ENCODE data around the gene DAAM1. TPM values are rescaled to one million over a fixed set of nuclear protein-coding genes. Genes with fewer than 3 reads are reported as not detected.

The DAAM1 gene
- total and polyA plus RNA-seq, 8 donors: 5.8 to 204 (median 31.3) TPM

GRCh38 chr14:59320361-59320760 is 131.9 kb downstream of the DAAM1 start:
- Histone ChIP-seq H3K9me3 (no peaks in the 10 kb centered on the region), H3K36me3 (peaks cover 0 to 24% (median 18%) of the 10 kb centered on the region in 4 donors), H3K4me1 (peaks cover 6 to 59% (median 29%) of the 10 kb centered on the region in 4 donors), H3K4me3 (no peak overlapping the region), H3K27me3 (no peaks in the 10 kb centered on the region), H3K27ac (peak overlapping the region in 4 of 5 donors; percentile 26 to 75 (median 64))
- intact Hi-C loops (cut with DNase I; ENCODE audit: low total_unique reads): no loop called here
- no peak for TF ChIP-seq POLR2A (IDR thresholded peaks at IDR 0.05)
- no peak for TF ChIP-seq CTCF (IDR thresholded peaks at IDR 0.05)
- no peak for TF ChIP-seq POLR2AphosphoS5 (IDR thresholded peaks at IDR 0.05)
- TF ChIP-seq EP300 (IDR thresholded peaks at IDR 0.05): no peak
- DNase-seq: no peak

- H3K36me3 ChIP-seq: peaks cover 0 to 30% (median 24%) of the 10 kb centered on the region in 4 donors
- no peak overlapping the region for H3K4me3 ChIP-seq
- WGBS, 5 donors: 53 to 84% (median 74%) methylated on average over 3 of the region's 3 CpGs
- peak in 1 of 2 donors; percentile 81 for DNase-seq
- H3K27me3 ChIP-seq: no peaks in the 10 kb centered on the region
- TF ChIP-seq EP300 (IDR thresholded peaks at IDR 0.05) (no peak), POLR2A (IDR thresholded peaks at IDR 0.05) (no peak), POLR2AphosphoS5 (IDR thresholded peaks at IDR 0.05) (peak in 1 of 3 donors; percentile 24)
- H3K4me1 ChIP-seq: peaks cover 6 to 59% (median 25%) of the 10 kb centered on the region in 4 donors
- H3K9me3 ChIP-seq: no peaks in the 10 kb centered on the region
- peak overlapping the region in 4 of 5 donors; percentile 26 to 75 (median 64) for H3K27ac ChIP-seq
- intact Hi-C loops (cut with DNase I; ENCODE audit: low total_unique reads): no loop called here
Measured at GRCh38 chr14:59320763-59321625, 132.5 kb downstream of the DAAM1 start.

- Histone ChIP-seq H3K9me3 (no peaks in the 10 kb centered on the region), H3K36me3 (peaks cover 0 to 36% (median 30%) of the 10 kb centered on the region in 4 donors), H3K27me3 (no peaks in the 10 kb centered on the region), H3K4me3 (no peak overlapping the region), H3K27ac (peak overlapping the region in 4 of 5 donors; percentile 26 to 75 (median 64)), H3K4me1 (peaks cover 6 to 55% (median 24%) of the 10 kb centered on the region in 4 donors)
- peak in 1 of 2 donors; percentile 53 for DNase-seq
- TF ChIP-seq CTCF (IDR thresholded peaks at IDR 0.05): no peak
- TF ChIP-seq POLR2AphosphoS5 (IDR thresholded peaks at IDR 0.05): no peak
- no peak for TF ChIP-seq EP300 (IDR thresholded peaks at IDR 0.05)
- TF ChIP-seq POLR2A (IDR thresholded peaks at IDR 0.05): no peak
- intact Hi-C loops (cut with DNase I; ENCODE audit: low total_unique reads): no loop called here
- WGBS, 5 donors: 67 to 73% (median 69%) methylated on average over 3 of the region's 3 CpGs
Measured at GRCh38 chr14:59321626-59321949, 133.1 kb downstream of the DAAM1 start.

- DNase-seq: no peak
- intact Hi-C loops (cut with DNase I; ENCODE audit: low total_unique reads): no loop called here
- Histone ChIP-seq H3K4me3 (no peak overlapping the region), H3K36me3 (peaks cover 7 to 57% (median 47%) of the 10 kb centered on the region in 4 donors), H3K27me3 (no peaks in the 10 kb centered on the region), H3K27ac (no peak overlapping the region), H3K9me3 (no peaks in the 10 kb centered on the region), H3K4me1 (peaks cover 0 to 25% (median 7%) of the 10 kb centered on the region in 4 donors)
- WGBS, 5 donors: 77 to 92% (median 84%) methylated on average over 2 of the region's 2 CpGs
- no peak for TF ChIP-seq EP300 (IDR thresholded peaks at IDR 0.05)
- no peak for TF ChIP-seq POLR2AphosphoS5 (IDR thresholded peaks at IDR 0.05)
- no peak for TF ChIP-seq CTCF (IDR thresholded peaks at IDR 0.05)
- TF ChIP-seq POLR2A (IDR thresholded peaks at IDR 0.05): no peak
Measured at GRCh38 chr14:59325906-59326305, 137.4 kb downstream of the DAAM1 start.
